HEK293T (cell line): ENCODE measurements around the gene TSTD2.

Experiments used
- ARNT ChIP-seq: fragments of 450-650 bp; IDR thresholded peaks from 2 replicates; pipeline ENCODE4 v1.6.1; 2017; ENCODE audit warnings: mild to moderate bottlenecking
- ELF4 ChIP-seq: fragments of 450-650 bp; IDR thresholded peaks from 2 replicates; pipeline ENCODE4 v1.6.1; 2017; ENCODE audit warnings: antibody characterized with exemption
- TARDBP ChIP-seq: fragments of 450-650 bp; IDR thresholded peaks from 2 replicates; pipeline ENCODE4 v1.6.1; 2016

GRCh38 chr9:97553841-97554240, 79.3 kb downstream of the TSTD2 start:
- no peak for TF ChIP-seq ARNT
- TF ChIP-seq TARDBP, result no peak
- TF ChIP-seq ELF4, result no peak
